Right lobe of liver (tissue), 6 donors: ENCODE results near the gene MYOF. TPM values are rescaled to one million over a fixed set of nuclear protein-coding genes. Genes with fewer than 3 reads are reported as not detected.

Experiments
- ATAC-seq, 4 donors: fragments of 200-7000 bp; cut with Tn5 transposase; one replicate each; pipeline ENCODE4 v1.9.1; 2020; ENCODE audit warnings: mild to moderate bottlenecking in 4 of 4, moderate library complexity in 4 of 4
- DNase-seq, 3 donors: peaks; one replicate each; pipeline ENCODE4 v3.0.0-alpha.2; 2020
- H3K27ac ChIP-seq, 3 donors: fragments of 200-600 bp; one replicate each; pipeline ENCODE4 v1.8.0; 2022
- H3K27me3 ChIP-seq, 2 donors: fragments of 200-600 bp; one replicate each; pipeline ENCODE4 v1.8.0; 2022
- H3K36me3 ChIP-seq, 4 donors: fragments of 200-600 bp; sonication (generic) in 1 of 4; one replicate each; pipeline versions ENCODE4 v1.5.1 to v1.8.0; 2017 to 2022; ENCODE audit warnings: control low read depth in 1 of 4
- H3K4me1 ChIP-seq, 4 donors: fragments of 200-600 bp; sonication (generic) in 1 of 4; one replicate each; pipeline versions ENCODE4 v1.5.1 to v1.8.0; 2017 to 2022; ENCODE audit warnings: control low read depth in 1 of 4
- H3K4me3 ChIP-seq, 3 donors: fragments of 200-600 bp; one replicate each; pipeline ENCODE4 v1.8.0; 2022
- H3K9me3 ChIP-seq, 4 donors: fragments of 200-600 bp; sonication (generic) in 1 of 4; one replicate each; pipeline versions ENCODE4 v1.5.1 to v1.8.0; 2017 to 2022; ENCODE audit warnings: control low read depth in 1 of 4
- POLR2A ChIP-seq: fragments of 450-650 bp; IDR thresholded peaks from one replicate; pipeline ENCODE4 v1.6.1; 2017; ENCODE audit warnings: antibody characterized with exemption, mild to moderate bottlenecking
- WGBS: methylation state at CpG from one replicate; pipeline ENCODE4 v1.1.6; 2018; ENCODE audit warnings: low coverage, low lambda C conversion rate; ENCODE audit not compliant: insufficient coverage; ENCODE audit errors: missing lambda C conversion rate; 5-methylcytosine and 5-hydroxymethylcytosine counted together
- intact Hi-C, 2 donors: fragments of 100-400 bp; cut with DNase I; formaldehyde crosslinking; loops; one replicate each; pipeline versions ENCODE4 v1.11.2 to v1.14.1; 2022
- total RNA-seq, 6 experiments: library from RNA; depleted of rRNA in 2 of 6; stranded (reverse); fragments of >200 nt in 2 of 6; fragmentation: NEBNext Ultra II Directional in 3 of 6; extraction: Animal tissue kit (Norgen Biotek cat#: 25700) in 3 of 6; gene quantifications; one replicate each; pipeline versions ENCODE4 v1.1.0 to v1.2.4, GENCODE V29; 2016 to 2023
- TF ChIP-seq, protein P1 (sequence below), 4 donors: fragments of 200-600 bp in 3 of 4; fragments of 450-650 bp in 1 of 4; IDR thresholded peaks; one replicate each; pipeline versions ENCODE4 v1.5.1 to v1.8.0; 2016 to 2022; ENCODE audit warnings: antibody characterized with exemption in 4 of 4, mild to moderate bottlenecking in 2 of 4
- donor health status: DM: no; HTN: yes; CAD: no.
- donor health status: DM: no; HTN: no; CAD: no.
- donor health status: DM: no; HTN: no; CAD: no.
- donor health status: DM: no; HTN: yes; CAD: no.
- donor health status: DM: no; HTN: yes; CAD: no.

The MYOF gene
- total RNA-seq, 6 experiments from 2014 or later = 1.9 to 14.6 (median 3.2) TPM

DNA sequence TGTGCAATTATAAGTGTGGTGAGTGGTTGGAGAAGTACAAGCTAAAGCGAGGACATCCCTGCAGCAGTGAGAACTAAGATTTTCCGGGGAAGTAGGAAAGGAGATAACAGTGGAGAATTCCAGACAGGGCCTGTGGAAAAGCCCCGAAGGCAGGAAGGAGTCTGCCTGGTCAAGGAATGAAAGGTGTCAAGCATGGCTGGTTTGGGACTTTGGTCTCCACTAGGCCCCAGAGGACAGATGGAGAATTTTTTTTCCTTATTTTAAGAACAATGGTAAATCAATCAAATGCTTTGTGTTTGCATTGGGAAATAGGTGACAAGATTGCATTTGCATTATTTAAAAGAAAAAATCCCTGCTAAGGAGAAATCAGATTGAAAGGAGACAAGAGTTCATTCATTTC lies 11.0 kb upstream of the MYOF start:
- H3K27me3 ChIP-seq = no peaks in the 10 kb centered on the region
- peaks cover 0 to 9% (median 0%) of the 10 kb centered on the region in 4 donors for H3K4me1 ChIP-seq
- H3K9me3 ChIP-seq = no peaks in the 10 kb centered on the region
- H3K4me3 ChIP-seq = no peak overlapping the region
- ATAC-seq = no peak
- intact Hi-C loops = no loop called here
- 60% methylated on average over 1 of the region's 3 CpGs for WGBS
- H3K36me3 ChIP-seq = no peaks in the 10 kb centered on the region
- TF ChIP-seq POLR2A = no peak
- TF ChIP-seq, protein P1, sequence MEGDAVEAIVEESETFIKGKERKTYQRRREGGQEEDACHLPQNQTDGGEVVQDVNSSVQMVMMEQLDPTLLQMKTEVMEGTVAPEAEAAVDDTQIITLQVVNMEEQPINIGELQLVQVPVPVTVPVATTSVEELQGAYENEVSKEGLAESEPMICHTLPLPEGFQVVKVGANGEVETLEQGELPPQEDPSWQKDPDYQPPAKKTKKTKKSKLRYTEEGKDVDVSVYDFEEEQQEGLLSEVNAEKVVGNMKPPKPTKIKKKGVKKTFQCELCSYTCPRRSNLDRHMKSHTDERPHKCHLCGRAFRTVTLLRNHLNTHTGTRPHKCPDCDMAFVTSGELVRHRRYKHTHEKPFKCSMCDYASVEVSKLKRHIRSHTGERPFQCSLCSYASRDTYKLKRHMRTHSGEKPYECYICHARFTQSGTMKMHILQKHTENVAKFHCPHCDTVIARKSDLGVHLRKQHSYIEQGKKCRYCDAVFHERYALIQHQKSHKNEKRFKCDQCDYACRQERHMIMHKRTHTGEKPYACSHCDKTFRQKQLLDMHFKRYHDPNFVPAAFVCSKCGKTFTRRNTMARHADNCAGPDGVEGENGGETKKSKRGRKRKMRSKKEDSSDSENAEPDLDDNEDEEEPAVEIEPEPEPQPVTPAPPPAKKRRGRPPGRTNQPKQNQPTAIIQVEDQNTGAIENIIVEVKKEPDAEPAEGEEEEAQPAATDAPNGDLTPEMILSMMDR (IDR thresholded peaks at IDR 0.05) = no peak
- H3K27ac ChIP-seq = no peak overlapping the region
- no peak for DNase-seq

DNA sequence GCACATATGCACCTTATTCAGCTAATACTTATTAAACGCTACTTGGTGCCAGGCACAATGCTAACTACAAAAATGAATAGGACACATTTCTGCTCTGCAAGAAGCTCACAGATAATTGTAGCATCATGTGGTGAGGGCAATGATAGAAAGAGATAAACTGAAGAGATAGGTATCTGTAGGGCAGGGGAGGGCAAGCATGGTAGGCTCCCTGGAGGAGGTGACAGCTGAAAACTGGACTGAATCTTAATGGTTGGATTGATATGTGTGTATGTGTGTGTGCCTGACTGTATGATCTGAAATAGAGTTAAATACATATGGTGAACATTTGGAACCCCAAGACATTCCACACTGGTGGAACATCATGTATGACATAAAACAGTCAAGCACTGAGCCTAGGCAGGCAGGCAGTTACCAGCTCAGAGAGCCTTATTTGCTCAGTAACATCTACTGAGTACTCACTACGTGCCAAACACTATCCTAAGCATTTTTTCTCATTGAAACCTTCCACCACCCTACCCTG lies 9.5 kb upstream of the MYOF start:
- intact Hi-C loops = no loop called here
- no peak overlapping the region for H3K4me3 ChIP-seq
- H3K9me3 ChIP-seq = no peaks in the 10 kb centered on the region
- TF ChIP-seq, protein P1 (IDR thresholded peaks at IDR 0.05) = no peak
- no peak for TF ChIP-seq POLR2A
- H3K36me3 ChIP-seq = no peaks in the 10 kb centered on the region
- DNase-seq = no peak
- no peak overlapping the region for H3K27ac ChIP-seq
- no peaks in the 10 kb centered on the region for H3K27me3 ChIP-seq
- ATAC-seq = no peak
- WGBS = 100% methylated on average over 1 of the region's 2 CpGs
- peaks cover 0 to 6% (median 0%) of the 10 kb centered on the region in 4 donors for H3K4me1 ChIP-seq

DNA sequence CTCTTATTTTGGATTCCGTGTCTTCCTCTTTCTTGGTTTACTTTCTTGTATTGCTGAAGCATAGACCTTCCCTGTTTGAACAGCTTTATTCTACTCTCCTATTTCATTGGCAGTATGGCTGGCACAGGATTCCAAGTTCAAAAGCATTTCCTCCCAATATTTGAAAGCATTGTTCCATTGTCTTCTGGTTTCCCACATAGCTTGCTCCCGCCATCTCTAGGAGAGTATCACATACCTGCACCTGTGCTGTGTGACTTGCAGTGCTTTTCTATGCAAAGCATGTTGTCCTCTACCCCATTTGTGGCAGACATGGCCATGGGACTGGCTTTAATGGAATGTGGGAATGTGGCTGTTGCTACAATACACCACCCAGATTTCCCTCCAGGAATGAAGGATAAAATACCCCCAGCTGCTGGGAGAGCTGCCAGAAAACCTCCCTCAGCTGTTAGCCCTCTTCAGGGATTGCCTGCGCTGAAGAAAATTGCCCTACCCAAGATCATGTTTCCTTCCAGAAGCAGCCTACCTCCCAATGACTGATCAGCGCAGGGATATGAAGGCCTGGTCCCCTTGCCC lies 6.9 kb upstream of the MYOF start:
- no peaks in the 10 kb centered on the region for H3K4me1 ChIP-seq
- no peaks in the 10 kb centered on the region for H3K36me3 ChIP-seq
- H3K4me3 ChIP-seq = no peak overlapping the region
- no peak for DNase-seq
- H3K9me3 ChIP-seq = no peaks in the 10 kb centered on the region
- WGBS = 80% methylated on average over 3 of the region's 4 CpGs
- intact Hi-C loops = loop anchor here in 1 of 2 donors (10.0 kb wide), 1 partner anchor 114 kb away; no protein-coding TSS in a partner anchor
- TF ChIP-seq POLR2A = no peak
- TF ChIP-seq, protein P1 (IDR thresholded peaks at IDR 0.05) = no peak
- H3K27ac ChIP-seq = no peak overlapping the region
- no peaks in the 10 kb centered on the region for H3K27me3 ChIP-seq
- ATAC-seq = no peak

DNA sequence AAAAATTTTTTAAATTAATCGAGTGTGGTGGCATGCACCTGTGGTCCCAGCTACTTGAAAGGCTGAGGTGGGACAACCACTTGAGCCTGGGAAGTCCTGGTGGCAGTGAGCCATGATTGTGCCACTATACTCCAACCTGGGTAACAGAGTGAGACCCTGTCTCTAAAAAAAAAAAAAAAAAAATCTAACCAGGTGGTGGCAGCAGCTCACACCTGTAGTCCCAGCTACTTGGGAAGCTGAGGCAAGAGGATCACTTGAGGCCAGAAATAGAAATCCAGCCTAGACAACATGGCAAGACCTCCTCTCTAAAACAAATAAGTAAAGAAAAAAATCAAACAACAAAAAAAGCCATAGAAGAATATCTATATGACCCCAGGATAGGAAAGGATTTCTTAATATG lies 3.6 kb upstream of the MYOF start:
- Histone ChIP-seq H3K9me3 (no peaks in the 10 kb centered on the region), H3K27me3 (no peaks in the 10 kb centered on the region), H3K4me1 (no peaks in the 10 kb centered on the region), H3K4me3 (no peak overlapping the region), H3K27ac (no peak overlapping the region), H3K36me3 (no peaks in the 10 kb centered on the region)
- 57% methylated on average over 1 of the region's 1 CpG for WGBS
- no peak for TF ChIP-seq POLR2A
- TF ChIP-seq, protein P1 (IDR thresholded peaks at IDR 0.05) = no peak
- ATAC-seq (no peak), DNase-seq (no peak)
- intact Hi-C loops = loop anchor here in 1 of 2 donors (10.0 kb wide), 1 partner anchor 111 kb away; no protein-coding TSS in a partner anchor
